GM18517 (cell line): ENCODE measurements around the gene SCCPDH.
"Not testable (repeated sequence)": the region's sequence is repeated elsewhere in the genome, so short reads cannot be mapped to it uniquely, and the experiment has no call there.

Experiments
- ATAC-seq: cut with Tn5 transposase; IDR thresholded peaks from one replicate; pipeline ENCODE4 v1.9.1; 2021; ENCODE audit warnings: mild to moderate bottlenecking, moderate library complexity; ENCODE audit not compliant: unreplicated experiment

The SCCPDH gene

DNA sequence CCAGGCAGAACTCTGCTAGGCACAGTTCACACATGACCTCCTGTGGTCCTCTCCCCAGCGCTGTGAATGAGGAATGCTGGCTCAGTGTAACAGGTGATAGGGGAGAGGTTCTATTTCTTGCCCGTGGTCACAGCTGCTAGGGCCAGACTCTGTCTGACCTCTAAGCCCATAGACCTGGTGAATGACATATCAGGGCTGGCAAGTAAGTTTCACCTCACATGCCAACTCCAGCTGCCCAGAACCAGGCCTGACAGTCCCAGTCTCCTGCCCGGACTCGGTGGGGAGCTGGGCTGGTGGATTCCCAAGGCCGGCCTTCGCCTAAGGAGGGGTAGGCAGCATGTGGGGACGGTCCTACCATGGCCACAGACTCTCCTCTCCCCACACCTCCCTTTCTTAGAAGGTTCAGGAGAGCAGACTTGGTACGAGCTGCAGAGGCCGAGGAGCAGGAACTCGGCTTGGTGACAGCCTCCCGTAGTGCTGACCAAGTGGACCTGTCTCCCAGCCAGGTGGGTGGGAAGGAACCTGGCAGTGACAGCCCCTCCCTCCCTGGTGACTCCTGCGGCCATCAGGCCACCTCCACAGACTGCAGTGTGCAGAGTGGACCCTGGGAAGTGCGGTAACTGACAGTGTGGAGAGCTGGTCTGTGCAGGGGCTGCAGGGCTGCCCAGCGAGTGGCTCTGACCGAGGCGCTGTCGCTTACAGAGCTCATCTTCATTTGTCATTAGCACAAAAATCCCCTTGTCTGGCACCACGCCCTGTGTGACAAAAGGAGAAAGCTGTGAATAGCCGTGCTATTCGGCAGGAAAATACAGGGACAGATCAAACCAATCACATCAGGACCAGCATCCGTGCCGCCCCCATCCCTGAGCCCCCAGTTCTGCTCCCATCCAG is 74.6 kb downstream of the SCCPDH start:
- no peak for ATAC-seq

DNA sequence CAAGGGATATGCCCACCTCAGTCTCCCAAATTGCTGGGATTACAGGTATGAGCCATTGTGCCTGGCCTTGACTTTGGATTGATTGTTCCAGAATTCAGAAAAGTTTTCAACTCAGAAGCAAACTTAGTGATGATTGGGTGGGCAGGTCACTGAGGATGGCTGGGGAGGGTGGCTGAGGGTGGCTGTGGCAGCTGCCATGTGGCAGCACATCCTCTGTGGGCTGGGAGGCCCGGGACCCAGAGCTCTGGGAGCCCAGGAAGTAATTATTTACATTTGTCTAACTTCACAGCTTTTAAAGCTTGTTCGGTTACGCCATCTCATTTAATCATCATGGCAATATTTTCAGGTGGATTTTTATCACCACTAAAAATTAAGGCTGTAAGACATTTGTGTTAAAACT is 76.1 kb downstream of the SCCPDH start:
- no peak for ATAC-seq

DNA sequence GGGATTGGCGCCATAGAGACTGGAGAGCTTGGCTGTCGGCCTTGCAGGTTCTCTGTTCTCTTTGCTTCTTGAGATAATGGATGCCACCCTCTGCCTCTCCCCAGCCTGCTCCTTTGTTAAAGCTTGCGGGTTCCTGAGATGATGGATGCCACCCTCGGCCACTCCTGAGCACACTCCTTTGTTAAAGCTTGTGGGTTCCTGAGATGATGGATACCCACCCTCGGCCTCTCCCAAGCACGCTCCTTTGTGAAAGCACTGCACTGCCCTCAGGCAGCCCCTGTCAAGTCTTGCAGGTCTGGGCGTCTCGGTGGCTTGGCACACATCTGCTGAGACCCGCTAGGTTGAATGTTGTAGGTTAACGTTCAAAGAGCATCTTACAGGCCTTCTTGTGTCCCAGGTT is 76.5 kb downstream of the SCCPDH start:
- no peak for ATAC-seq

DNA sequence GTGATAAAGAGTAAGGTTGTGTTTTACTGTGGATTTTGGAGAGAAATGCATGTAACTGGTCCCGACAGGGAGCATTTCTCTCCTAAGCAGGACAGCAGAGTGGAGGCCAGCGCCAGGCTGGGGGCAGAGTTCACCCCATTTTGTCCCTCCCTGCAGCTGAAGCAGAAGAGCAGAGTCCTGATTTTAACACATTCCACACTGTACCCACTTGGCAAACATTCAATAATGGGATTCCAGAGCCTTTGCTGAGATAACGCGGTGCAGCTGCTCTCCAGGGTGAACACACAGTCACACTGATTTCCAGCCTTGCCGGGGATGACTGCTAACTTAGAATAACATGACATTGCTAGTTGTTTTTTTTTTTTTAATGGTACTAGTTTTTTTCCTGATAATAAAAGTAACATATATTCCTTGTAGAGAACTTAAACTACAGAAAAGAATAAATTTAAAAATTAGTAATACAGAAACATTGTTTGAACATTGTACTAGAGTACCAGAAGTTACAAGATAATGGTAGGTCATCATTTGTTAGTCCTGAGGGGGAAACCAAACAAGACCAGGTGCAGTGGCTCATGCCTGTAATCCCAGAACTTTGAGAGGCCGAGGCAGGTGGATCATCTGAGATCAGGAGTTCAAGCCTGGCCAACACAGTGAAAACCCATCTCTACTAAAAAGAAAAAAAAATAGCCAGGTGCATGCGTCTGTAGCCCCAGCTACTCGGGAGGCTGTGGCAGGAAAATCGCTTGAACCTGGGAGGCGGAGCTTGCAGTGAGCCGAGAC is 77.2 kb downstream of the SCCPDH start:
- ATAC-seq, result no peak

DNA sequence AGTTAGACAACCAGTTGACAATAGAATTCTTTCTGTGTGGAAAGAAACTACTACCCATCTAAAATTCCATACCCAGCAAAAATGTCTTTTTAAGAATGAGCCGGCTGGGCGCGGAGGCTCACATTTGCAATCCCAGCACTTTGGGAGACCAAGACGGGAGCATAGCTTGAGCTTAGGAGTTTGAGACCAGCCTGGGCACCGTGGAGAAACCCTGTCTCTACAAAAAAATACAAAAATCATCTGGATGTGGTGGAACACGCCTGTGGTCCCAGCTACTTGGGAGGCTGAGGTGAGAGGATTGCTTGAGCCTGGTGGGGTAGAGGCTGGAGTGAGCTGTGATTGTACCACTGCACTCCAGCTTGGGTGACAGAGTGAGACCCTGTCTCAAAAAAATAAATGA is 79.2 kb downstream of the SCCPDH start:
- ATAC-seq, result no peak

DNA sequence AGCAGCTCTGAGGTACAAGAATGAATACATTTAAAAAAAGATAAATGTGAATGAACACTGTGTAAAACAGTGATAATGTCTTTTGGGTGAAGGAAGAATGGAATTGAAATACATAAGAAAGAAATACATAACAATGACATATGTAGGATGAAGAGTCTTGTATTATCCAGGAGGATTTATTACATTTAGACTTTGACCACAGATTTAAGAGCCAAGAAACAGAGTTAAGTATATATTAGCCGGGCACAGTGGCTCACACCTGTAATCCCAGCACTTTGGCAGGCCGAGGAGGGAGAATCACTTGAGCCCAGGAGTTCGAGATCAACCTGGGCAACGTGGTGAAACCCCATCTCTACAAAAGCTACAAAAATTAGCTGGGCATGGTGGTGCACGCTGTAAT is 79.7 kb downstream of the SCCPDH start:
- ATAC-seq, result no peak

DNA sequence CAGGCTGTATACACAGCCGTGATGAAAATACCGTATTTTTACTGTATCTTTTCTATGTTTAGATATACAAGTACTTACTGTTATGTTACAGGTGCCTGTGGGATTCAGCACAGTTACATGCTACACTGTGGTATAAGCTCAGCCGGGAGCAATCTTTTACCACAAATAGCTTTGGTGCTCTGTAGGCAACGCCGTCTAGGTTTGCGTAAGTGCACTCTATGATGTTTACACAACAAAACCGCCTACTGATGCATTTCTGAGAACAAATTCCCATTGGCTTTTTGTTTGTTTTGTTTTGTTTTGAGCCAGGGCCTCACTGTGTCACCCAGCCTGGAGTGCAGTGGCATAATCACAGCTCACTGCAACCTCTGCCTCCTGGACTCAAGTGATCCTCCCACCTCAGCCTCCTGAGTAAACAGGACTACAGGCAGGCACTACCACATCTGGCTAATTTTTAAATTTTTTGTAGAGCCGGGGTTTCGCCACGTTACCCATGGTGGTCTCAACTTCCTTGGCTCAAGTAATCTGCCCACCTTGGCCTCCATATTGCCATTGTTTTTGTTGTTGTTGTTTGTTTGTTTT is 81.0 kb downstream of the SCCPDH start:
- ATAC-seq, result no peak

DNA sequence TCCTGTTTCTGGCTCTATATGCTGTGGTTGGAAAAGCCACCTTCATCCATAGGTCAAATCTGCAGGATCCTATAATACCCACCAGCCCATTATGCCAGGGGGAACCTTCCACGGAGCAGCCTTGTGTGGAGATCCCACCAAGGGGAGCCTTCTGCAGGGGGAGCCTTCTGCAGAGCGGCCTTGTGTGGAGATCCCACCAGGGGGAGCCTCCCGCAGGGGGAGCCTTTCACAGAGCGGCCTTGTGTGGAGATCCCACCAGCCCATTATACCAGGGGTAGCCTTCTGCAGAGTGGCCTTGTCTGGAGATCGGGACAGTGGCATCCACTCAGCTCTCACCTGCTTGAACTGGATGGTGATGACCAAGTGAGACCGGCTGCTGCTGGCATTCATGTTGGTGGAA is 85.3 kb downstream of the SCCPDH start:
- no peak for ATAC-seq

DNA sequence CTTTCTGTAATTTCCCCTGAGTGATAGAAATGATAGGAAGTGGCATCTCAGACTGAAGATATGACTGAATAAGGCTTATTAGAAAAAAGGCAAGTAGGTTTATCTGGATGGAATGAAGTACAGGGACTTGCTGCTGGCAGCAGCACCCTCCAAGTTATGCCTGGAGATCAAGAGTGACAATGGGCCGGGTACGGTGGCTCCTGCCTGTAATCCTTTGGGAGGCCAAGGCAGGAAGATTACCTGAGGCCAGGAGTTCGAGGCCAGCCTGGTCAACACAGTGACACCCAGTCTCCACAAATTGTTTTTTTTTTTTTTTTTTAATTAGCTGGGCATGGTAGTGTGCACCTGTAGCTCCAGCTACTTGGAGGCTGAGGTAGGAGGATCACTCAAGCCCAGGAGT is 87.8 kb downstream of the SCCPDH start:
- ATAC-seq, result no peak

DNA sequence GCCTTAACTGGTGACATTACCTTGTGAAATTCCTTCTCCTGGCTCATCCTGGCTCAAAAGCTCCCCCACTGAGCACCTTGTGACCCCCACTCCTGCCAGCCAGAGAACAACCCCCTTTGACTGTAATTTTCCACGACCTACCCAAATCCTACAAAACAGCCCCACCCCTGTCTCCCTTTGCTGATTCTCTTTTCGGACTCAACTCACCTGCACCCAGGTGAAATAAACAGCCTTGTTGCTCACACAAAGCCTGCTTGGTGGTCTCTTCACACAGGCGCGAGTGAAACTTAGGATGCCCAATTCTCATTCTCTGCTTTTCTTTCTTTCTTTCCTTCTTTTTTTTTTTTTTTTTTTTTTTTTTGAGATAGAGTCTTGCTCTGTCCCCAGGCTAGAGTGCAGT is 89.1 kb downstream of the SCCPDH start:
- not testable (repeated sequence) for ATAC-seq

DNA sequence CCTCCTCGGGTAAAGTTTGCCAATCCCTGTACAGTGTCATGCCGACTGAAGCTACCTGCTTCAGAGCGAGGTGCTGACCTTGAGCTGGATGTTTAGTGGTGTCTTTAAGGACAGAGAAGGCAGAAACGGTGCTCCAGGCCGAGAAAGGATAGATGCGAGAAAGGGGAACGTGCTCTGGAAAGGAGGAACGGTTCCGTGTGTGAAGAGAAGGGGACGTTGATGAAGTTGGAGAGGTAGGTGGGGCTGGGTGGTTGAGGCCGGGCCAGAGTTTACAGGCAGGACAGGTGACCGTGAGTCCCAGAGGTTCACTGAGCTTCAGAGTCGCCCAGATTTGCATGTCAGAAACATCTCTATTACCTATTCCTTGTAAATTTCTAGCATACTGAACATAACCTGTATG is 90.7 kb downstream of the SCCPDH start:
- ATAC-seq, result no peak

DNA sequence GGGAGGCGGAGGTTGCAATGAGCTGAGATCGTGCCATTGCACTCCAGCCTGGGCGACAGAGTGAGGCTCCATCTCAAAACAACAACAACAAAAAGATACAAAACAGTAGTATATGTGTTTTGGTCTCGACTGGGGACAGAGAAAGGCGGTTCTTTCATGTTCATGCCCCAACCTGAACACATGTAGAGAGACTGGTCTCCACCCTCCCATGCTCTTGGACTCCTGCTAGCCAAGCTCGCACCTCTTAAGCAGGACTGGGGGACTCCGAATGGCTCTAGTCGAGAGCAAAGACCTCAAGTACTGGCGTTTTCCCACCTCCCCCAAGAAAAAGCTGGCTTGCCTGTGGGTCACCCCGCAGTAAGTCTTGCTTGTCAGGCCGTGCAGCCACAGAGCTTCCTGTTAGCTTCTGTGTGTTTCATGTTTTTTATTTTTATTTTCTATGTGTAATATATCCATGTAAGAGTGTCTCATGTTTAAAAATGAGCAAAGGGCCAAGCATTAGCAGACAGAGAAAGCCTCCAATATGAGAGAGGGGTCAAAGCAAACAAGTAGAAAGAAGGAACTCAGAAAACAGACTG is 91.6 kb downstream of the SCCPDH start:
- no peak for ATAC-seq
